ENCODE measurements around the gene TRIM72.

TRIM72 gene

GRCh38 chr16:31248344-31248743, 34.4 kb downstream of the TRIM72 start:
- H3K4me3 ChIP-seq (ENCODE audit: low read depth, low read length) = no peak overlapping the region
- DNase-seq (ENCODE audit: low read depth) = no peak
- TF ChIP-seq CTCF (IDR thresholded peaks at IDR 0.05; ENCODE audit: low read depth, low read length, missing control alignments) = no peak

- no peak for DNase-seq (ENCODE audit: low read depth)
- no peak overlapping the region for H3K4me3 ChIP-seq (ENCODE audit: low read depth, low read length)
- no peak for TF ChIP-seq CTCF (IDR thresholded peaks at IDR 0.05; ENCODE audit: low read depth, low read length, missing control alignments)
Measured at GRCh38 chr16:31250782-31251384, 37.0 kb downstream of the TRIM72 start.

GRCh38 chr16:31251435-31251834, 37.5 kb downstream of the TRIM72 start:
- no peak for TF ChIP-seq CTCF (IDR thresholded peaks at IDR 0.05; ENCODE audit: low read depth, low read length, missing control alignments)
- DNase-seq (ENCODE audit: low read depth) = no peak
- H3K4me3 ChIP-seq (ENCODE audit: low read depth, low read length) = no peak overlapping the region

GRCh38 chr16:31253642-31254045, 39.7 kb downstream of the TRIM72 start:
- no peak for TF ChIP-seq CTCF (IDR thresholded peaks at IDR 0.05; ENCODE audit: low read depth, low read length, missing control alignments)
- H3K4me3 ChIP-seq (ENCODE audit: low read depth, low read length) = no peak overlapping the region
- no peak for DNase-seq (ENCODE audit: low read depth)

GRCh38 chr16:31256466-31256865, 42.5 kb downstream of the TRIM72 start:
- H3K4me3 ChIP-seq (ENCODE audit: low read depth, low read length) = no peak overlapping the region
- no peak for DNase-seq (ENCODE audit: low read depth)
- TF ChIP-seq CTCF (IDR thresholded peaks at IDR 0.05; ENCODE audit: low read depth, low read length, missing control alignments) = no peak

GRCh38 chr16:31258366-31258765, 44.4 kb downstream of the TRIM72 start:
- no peak for TF ChIP-seq CTCF (IDR thresholded peaks at IDR 0.05; ENCODE audit: low read depth, low read length, missing control alignments)
- no peak for DNase-seq (ENCODE audit: low read depth)
- no peak overlapping the region for H3K4me3 ChIP-seq (ENCODE audit: low read depth, low read length)
